ENCODE results near the gene OARD1.

OARD1 gene

DNA sequence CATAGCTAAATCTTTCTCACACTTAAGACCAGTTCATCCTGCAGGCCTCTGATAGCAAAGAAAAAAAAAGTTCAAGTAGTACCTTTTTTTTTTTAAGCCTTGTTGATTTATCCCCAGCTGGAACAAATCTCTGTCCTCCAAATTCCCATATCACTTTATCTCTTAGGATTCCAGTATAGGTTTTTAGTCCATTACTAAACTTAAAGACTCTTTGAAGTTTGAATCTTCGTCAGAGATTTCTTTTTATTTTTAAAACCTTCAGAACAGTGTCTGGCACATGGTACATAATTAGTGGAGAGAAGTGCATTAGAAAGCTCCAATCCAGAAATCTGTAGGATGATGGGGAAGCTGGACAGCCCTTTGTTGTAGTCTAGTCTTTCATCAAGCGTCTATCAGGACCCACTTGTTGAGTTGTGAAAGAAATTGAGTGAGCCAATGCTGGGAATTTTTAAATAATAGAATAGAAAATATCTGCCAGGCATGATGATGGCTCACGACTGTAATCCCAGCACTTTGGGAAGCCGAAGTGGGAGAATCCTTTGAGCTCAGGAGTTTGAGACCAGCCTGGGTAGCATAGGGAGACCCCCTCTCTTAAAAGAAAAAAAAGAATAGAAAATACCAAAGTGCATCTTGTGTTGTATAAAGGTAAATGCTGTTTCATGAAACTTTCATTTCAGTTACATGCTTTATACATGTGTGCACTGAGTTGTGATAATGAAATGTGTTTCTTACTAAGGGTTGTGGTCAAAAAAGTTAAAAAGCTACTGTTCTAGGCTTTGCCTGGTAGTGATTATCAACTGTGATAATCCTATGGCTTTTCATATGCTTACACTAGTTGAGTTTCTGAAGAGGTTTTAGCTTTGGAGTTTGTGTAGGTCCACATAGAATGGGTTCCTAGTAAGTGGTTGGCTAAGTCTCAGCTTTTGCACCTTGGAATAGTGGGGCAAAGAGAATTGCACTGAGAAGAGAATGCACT lies 3.8 kb upstream of the OARD1 start:
- DNase-seq (ENCODE audit: insufficient read length, low spot score) (no peak), FAIRE-seq (peak; percentile 58)

DNA sequence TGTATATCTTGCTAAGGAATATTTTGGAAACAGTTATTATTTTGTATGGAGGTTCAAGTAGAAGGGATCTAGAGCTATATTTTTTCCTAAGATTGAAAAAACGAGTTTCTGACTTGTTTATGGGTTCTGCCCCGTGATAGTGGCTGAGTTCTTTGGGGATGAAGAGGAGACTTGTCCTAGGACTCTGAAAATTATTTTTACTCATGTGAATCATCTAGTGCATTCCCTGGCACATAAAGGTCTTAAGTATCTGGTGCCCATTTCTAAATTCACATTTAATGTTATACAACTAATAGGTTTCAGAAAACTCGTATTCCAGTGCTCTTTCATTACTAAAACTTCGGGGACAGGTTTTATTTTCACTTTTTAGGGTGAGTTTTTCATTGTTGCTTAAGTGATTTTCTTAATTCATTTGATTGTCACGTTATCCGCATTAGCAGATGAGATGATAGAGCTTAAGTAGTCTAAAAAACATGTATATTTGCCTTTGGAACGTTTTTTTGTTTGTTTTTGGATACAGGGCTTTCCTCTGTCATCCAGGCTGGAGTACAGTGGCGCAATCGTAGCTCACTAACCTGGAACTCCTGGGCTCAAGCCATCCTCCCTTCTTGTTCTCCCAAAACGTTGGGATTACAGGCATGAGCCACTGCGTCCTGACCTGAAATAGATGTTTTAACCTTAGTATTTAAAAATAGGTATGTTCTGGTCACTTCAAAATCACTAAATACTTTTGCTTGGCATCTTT lies 2.7 kb upstream of the OARD1 start:
- DNase-seq (ENCODE audit: insufficient read length, low spot score) (no peak), FAIRE-seq (no peak)

DNA sequence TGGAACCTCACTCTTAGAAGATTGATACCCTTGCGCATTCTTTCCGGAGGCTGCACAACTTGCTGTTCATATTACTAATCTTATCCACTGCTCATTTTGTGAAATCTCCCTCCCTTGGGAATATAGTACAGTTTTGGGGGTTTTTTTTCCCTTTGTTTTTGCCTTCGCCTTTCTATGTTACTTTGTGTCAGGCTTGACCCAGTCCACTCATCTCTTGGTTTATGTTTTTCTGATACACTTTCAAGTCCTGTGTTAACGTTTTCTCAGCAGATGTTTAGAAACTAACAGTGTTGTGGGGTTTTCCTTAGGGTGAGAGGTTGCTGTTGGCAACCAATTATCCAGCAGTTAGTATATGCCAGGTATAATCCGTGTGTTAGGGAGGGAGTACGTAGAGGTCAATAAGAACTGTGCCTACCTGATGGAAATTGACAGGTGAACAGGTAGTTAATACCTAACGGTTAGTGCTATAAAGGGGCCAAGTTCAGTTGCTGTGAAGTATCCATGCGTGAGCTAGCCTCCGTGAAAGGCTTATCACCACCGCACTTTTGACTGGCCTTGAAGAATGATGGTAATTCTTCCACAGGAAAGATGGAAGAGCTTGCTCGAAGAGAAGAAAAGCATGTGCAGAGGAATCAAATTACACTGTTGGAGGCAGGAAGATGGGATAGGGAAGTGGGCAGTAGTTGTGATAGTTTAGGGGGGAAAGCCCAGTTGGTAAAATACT lies 2.0 kb upstream of the OARD1 start:
- no peak for FAIRE-seq
- no peak for DNase-seq (ENCODE audit: insufficient read length, low spot score)

DNA sequence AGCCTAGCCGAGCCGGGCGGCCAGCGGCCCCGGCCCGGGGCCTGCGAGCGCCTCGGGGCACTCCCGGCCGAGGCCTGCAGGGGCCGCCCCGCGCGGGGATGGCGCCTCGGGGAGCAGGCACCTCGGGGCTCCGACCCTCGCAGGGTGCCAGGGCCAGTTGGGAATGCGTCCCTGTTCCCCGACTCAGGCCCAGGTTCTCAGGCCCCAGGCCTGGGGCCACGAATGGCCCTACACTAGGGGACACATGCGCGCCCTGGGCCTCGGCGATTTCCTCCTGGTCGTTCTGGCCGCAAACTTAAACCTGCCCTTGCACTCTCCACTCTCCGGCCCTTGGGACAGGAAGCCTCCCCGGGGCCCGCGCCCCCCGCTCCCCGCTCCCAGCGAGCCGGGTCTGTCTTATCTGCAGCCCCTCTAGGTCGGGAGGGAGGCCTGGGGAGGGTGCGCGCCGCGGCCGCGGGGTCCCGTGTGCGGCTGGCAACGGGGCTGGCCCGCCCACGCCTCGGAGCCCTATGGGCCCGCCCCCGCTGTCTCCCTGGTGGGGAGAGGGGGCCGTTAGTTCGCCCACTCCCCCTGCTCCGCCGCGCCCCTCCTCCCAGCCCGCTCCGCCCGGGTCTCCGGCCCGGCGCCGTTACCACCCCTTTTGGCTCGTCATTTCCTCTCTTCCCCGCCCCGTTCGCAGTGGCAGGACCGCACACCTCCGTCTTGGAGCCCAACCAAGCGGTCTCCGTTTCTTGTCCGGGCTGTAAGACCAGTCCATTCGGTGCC lies 1.2 kb upstream of the OARD1 start:
- DNase-seq (ENCODE audit: insufficient read length, low spot score) (peak; percentile 37), FAIRE-seq (peak; percentile 88)

DNA sequence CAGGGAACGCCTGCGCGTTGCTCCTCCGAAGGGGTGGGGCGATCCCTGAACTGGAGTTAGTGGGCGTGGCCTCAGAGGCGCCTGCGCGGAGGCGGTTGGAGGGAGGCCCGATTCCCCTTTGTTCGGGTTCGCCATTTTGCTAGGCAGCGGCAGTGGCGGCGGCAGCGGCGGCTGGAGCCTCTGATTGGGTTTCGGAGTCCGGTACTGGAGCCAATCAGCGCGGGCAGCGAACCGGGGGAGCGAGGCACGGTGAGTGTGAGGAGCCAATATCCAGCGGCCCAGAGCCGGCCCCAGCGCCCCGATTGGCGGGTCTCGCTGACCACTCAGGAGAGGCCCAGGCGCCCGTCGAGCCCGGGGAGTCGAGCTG lies 663 bp upstream of the OARD1 start, which contains the start of gene NFYA:
TSS of gene NFYA (plus strand) at position 139 of the 367 bp plus-strand sequence. CDS start 6,116 bp downstream, outside the sequence.
- FAIRE-seq, result peak; percentile 100
- DNase-seq (ENCODE audit: insufficient read length, low spot score), result peak; percentile 84

DNA sequence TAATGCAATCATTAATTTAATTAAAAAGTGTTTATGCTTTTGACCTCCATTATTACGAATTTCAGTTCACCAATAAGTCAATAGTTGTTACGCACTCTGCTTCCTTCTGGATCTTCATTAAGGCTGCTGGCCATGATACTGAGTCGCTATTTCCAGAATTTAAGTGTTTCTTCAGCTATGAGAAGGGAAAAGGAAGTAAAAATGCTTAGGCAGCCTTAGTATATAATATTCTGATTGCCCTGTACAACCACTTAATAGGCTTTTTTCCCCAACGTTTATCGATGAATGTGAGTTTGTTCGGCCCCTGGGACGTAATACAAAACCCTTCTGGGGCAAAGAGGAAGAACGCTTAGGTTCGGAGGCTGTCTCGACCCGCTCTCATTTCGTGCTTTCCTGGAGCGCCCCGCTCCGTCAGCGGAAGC lies 644 bp downstream of the OARD1 start:
- DNase-seq (ENCODE audit: insufficient read length, low spot score) (peak; percentile 37), FAIRE-seq (no peak)

DNA sequence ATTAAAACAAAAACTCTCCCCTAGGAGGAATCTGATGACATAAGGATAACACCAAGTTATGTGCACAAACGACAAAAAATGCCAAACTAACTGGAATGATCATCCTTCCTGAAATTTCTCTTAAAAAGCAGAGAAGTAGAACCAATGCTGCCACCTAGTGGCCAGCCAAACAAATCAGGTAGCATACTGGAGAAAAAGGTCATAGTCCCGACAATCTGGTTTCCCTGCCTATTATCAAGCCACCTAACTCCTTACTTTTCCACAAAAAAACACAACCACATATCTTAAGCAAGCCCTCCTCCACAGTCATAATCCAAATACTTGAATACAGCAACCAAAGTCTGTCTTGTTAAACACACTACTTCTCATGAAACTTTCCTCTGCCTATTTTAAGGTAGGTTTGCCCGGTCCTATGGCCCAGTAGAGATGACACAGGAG lies 5.3 kb downstream of the OARD1 start:
- DNase-seq (ENCODE audit: insufficient read length, low spot score), result no peak
- FAIRE-seq, result peak; percentile 91

DNA sequence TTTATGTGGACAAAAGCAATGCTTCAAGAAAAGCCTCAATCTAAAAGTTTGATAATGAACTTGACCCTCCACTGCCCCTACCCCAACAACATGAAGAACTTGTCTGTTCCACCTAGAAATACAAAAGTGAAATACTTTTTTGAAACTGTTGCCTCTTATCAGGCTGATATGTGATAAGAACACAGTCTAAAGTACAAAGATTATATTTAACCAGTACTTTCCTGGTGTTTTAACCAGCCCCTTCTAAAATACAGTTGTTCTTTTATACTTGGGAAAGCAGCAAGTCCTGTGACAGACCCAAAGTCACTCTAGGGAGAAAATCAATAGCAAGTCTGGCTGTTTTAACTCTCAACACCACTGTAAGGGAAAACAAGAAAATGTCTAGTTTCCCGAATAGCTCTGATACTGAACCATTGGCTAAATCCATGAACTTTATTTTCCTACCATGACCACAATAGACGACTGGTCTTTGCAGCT lies 6.6 kb downstream of the OARD1 start:
- no peak for FAIRE-seq
- no peak for DNase-seq (ENCODE audit: insufficient read length, low spot score)

DNA sequence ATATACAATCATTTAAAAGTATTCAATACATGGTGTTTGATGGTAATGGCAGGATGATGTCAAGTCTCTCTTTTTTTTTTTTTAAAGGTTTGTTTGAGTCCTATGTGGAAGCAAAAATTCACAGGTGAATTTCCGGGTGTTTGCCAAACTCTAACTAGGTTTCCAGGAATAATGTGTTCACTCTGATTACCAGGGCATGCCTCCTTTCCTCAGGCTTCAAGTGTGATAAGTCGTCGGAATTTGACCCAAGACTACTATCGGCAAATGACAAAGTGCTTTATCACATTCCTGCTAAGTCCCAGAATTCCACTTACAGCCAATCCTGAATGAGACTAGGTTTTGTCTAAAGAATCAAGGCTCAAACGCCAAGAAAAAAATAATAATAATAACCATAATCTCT lies 7.3 kb downstream of the OARD1 start:
- no peak for DNase-seq (ENCODE audit: insufficient read length, low spot score)
- no peak for FAIRE-seq

DNA sequence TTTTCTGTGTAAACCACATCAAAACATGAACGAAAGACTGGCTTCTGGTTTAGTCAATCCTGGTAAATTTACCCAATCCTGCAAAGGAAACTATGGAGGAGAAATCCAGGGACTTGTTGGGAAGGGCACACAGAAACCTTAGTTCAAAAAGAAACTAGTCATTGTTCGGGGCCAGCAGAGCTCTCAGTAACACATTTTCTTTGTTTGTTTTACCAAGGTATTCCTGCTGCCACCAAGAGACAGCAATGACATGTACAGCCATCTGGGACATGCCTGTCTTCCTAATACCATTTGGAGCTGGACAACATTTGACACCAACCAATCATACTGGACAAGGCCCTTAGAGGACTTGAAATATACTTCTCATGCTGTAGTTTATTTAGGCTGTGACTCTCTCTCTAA lies 8.3 kb downstream of the OARD1 start:
- FAIRE-seq, result no peak
- DNase-seq (ENCODE audit: insufficient read length, low spot score), result no peak

DNA sequence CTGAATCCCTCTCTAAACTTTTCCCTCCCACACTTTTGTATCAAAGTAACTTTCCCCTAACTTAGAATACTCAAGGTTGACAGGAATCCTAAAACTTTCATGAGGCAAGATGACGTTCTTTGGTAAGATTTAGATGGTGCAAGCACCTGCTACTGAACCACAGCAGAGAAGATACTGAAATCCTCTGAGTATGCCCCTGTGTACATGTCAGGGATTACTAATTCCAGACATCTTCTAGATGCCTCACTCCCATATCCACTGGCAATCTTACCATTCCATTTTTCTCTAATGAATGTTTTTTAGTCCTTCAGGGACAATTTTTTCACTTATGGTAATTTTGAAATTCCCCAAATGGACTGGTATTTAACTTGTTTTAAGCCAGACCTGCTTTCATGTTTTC lies 10.1 kb downstream of the OARD1 start:
- FAIRE-seq (no peak), DNase-seq (ENCODE audit: insufficient read length, low spot score) (no peak)

DNA sequence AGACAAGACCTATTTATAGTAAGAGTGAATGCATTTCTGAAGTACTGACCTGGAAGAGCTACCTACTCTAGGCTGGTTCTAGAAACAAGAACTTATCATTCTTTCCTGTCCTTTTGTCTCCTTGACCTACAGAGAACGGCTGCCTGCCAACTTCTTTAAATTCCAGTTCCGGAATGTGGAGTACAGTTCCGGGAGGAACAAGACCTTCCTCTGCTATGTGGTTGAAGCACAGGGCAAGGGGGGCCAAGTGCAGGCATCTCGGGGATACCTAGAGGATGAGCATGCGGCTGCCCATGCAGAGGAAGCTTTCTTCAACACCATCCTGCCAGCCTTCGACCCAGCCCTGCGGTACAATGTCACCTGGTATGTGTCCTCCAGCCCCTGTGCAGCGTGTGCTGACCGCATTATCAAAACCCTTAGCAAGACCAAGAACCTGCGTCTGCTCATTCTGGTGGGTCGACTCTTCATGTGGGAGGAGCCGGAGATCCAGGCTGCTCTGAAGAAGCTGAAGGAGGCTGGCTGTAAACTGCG lies 10.9 kb downstream of the OARD1 start:
- no peak for DNase-seq (ENCODE audit: insufficient read length, low spot score)
- no peak for FAIRE-seq

DNA sequence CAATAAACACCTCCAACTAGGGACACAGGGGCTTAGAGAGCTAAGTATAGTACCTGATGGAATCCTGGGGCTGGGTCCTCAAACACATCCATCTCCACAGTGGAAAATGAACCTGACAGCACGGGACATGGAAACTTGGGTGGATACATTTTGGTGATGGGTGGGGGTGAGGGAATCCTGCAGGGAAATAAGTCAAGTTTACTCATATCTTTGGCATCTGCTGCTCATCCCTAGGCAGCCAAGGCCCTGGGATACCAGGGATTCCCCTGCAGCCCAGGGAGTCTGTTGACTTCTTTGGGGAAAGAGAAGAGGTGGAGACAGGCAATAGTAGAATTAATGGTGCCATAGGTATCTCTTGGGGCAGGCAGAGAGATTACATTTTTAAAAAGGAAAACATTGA lies 12.6 kb downstream of the OARD1 start:
- FAIRE-seq (no peak), DNase-seq (ENCODE audit: insufficient read length, low spot score) (no peak)

DNA sequence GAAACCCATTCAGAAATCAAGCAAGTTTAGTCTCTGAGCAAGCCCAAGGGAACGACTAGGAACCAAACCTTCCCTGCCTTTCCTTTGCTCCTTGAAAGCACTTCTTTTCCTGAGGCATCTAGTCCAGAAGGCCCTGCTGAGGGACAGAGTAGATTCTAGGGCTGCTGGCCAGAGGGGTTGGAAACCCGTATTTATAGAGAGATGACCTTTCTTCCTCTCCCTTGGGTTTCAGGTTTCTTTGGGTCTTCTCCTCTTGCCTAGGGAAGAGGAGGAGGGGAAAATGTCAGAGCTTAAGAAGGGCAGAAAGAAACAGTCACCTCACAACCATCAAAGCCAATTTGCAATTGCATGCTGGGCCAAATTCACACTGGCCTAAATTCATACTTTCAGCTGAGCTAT lies 13.4 kb downstream of the OARD1 start:
- DNase-seq (ENCODE audit: insufficient read length, low spot score) (no peak), FAIRE-seq (no peak)

DNA sequence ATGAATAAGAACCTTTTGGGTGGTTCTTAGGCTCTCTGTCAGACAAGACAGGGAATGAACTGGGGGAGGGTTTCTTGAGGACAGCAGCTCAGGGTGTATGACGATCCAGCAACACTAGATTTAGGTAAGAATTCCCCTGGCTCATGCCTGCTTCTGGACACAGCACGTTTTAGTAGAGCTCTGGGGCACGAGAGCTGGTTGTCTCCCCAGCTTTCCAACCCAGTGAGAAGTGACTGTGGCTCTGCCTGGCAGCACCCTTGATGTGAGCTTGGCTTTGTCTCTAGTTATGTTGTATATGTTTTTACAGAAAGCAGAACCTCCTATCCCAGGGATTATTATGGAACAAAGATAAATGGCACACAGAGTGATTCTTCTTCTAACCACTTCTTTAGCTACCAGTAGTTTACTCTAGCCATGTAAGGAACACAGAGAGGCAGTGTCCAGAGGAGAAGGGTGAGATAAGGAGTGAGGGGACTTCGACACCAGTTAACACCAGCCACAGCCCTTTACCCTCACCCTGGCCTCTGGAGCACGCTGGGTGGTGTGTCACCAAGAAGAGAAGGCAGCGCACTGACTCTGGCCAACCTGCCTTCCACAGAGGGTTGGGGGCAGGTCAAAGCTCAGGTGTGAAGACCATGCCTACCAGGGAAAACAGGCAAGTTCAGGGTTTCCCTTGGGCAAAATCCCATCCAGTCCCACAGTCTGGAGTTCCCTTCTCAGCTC lies 15.2 kb downstream of the OARD1 start:
- DNase-seq (ENCODE audit: insufficient read length, low spot score), result no peak
- no peak for FAIRE-seq

DNA sequence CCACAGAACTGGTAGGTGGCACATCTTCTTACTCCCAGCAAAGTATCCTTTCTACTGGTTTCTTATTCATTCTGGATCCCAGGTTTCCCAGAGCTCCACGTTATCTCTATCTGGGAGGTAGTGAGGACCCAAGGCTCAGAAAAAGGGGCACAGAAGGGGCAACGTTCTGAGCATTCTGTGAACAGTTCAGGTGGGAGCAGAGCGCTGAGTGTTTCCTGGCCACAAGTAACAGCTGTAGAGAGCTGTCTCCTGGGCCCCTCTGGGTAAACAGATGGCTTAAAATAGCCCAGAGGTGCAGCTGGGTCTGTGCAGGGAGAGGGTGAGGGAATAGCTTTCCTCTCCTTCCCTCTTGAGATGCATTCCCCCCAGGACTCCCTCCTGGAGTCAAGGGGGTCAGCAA lies 17.0 kb downstream of the OARD1 start:
- no peak for DNase-seq (ENCODE audit: insufficient read length, low spot score)

DNA sequence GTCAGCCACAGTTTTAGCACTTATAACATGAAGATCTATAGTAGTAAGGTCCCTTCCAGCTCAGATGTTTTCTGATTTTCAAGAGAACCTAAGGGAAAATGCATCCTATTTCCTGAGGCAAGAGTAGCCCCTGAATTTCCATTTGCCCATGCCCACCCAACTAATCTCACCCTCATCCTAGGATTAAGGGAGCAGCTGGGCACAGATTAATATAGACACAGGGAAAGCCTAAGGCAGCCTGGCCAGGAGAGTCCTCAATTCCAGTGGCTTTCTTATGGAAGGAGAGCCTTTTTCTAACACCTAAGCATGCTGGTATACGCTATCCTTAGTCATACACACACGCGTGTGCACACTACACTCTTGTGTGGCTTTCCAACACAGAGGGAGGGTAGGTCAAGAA lies 17.6 kb downstream of the OARD1 start:
- FAIRE-seq, result no peak
- DNase-seq (ENCODE audit: insufficient read length, low spot score), result no peak

More for the DNA sequence above, 17.0 kb downstream of the OARD1 start:
- FAIRE-seq, result no peak

DNA sequence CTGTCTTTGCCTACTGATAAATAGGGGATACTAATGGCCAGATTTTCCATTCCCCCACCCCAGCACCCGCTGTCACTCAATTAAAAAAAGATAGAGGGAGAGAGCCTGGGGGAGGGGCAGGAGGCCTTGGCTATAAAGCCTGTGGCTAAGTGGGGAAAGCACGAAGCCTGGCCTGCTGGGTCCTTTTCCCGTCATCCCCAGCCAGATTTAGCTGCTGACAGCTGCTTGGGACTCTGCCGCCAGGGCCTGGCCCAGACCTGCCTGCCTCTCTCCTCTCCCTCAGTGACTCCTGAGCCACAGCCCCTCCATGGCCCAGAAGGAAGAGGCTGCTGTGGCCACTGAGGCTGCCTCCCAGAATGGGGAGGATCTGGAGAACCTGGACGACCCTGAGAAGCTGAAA lies 19.1 kb downstream of the OARD1 start, which contains the start of gene APOBEC2:
TSS of gene APOBEC2 (plus strand) at position 162 of the 400 bp plus-strand sequence. CDS start at position 308, 146 bp downstream.
- no peak for DNase-seq (ENCODE audit: insufficient read length, low spot score)
- FAIRE-seq, result no peak

DNA sequence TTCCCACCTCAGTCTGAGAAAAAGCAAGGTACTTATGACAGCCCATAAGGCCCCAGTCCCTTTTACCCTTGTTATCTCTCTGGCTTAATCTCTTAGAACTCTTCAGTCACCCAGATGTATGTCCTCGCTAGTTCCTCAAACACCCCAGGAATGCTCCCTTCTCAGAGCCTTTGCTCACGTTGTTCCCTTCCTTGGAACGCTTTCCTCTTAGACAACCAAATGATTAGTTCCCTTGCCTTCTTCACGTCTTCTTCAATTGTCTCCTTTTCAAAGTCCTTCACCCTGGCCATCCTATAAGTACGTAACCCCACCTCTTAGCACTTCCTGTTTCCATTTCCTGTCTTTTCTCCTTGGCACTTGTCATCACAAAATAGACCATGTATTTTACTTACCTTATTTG lies 20.3 kb downstream of the OARD1 start:
- DNase-seq (ENCODE audit: insufficient read length, low spot score) (no peak), FAIRE-seq (peak; percentile 31)

All from GM19239 (cell line).